WERI-Rb-1 (cell line): Measurements from ENCODE around the gene UBC.

ENCODE experiments used
- DNase-seq: peaks from one replicate; pipeline ENCODE4 v3.0.0-alpha.2; 2020
- H3K27ac ChIP-seq: fragments of 250-450 bp; sonication (Bioruptor Pico); 2 replicates; pipeline ENCODE4 v1.5.1; 2020; ENCODE audit warnings: mild to moderate bottlenecking, moderate library complexity
- H3K27me3 ChIP-seq: fragments of 250-450 bp; sonication (Bioruptor Pico); 2 replicates; pipeline ENCODE4 v1.5.1; 2021; ENCODE audit warnings: mild to moderate bottlenecking, low read depth, moderate library complexity; ENCODE audit not compliant: insufficient read depth, severe bottlenecking
- H3K36me3 ChIP-seq: fragments of 250-450 bp; sonication (Bioruptor Pico); 2 replicates; pipeline ENCODE4 v1.5.1; 2020; ENCODE audit warnings: mild to moderate bottlenecking, moderate library complexity
- H3K4me3 ChIP-seq: 2 replicates; pipeline ENCODE4 v1.5.1; 2011; ENCODE audit warnings: low read depth, mild to moderate bottlenecking, control low read depth, low read length
- H3K9me3 ChIP-seq: fragments of 250-450 bp; sonication (Bioruptor Pico); 2 replicates; pipeline ENCODE4 v1.5.1; 2021; ENCODE audit warnings: mild to moderate bottlenecking, moderate library complexity; ENCODE audit not compliant: severe bottlenecking
- CTCF ChIP-seq: IDR thresholded peaks from 2 replicates; pipeline ENCODE4 v1.5.1; 2011; ENCODE audit warnings: low read depth, mild to moderate bottlenecking, control low read depth, inconsistent platforms, low read length

The UBC gene

GRCh38 chr12:124861898-124862676 lies 52.4 kb downstream of the UBC start:
- Histone ChIP-seq H3K4me3 (peak overlapping the region; percentile 61; the same call in 1 of the 2 replicates), H3K27me3 (no peaks in the 10 kb centered on the region), H3K36me3 (peaks cover 8% of the 10 kb centered on the region), H3K27ac (peak overlapping the region; percentile 15; the same call in 1 of the 2 replicates), H3K9me3 (peaks cover 2% of the 10 kb centered on the region)
- DNase-seq, result no peak
- TF ChIP-seq CTCF, result no peak
